HepG2 (cell line): ENCODE measurements around the gene MAN2C1. TPM values are rescaled to one million over a fixed set of nuclear protein-coding genes. Genes with fewer than 3 reads are reported as not detected.

Source experiments
- CHD2 ChIP-seq: IDR thresholded peaks from 2 replicates; pipeline ENCODE4 v1.6.1; 2011; ENCODE audit warnings: low read depth, low read length, improper control_type of control experiment
- NAIF1 ChIP-seq: sonication (generic); formaldehyde crosslinking; IDR thresholded peaks from 2 replicates; pipeline ENCODE4 v1.5.0; 2020; ENCODE audit warnings: mild to moderate bottlenecking, missing genetic modification reagents, borderline replicate concordance
- NCOA2 ChIP-seq: sonication (generic); formaldehyde crosslinking; IDR thresholded peaks from 2 replicates; pipeline ENCODE4 v1.8.0; 2022; ENCODE audit warnings: inconsistent platforms
- NR2F6 ChIP-seq, 2 experiments: IDR thresholded peaks; 2 replicates each; pipeline ENCODE4 v1.6.1; 2016; ENCODE audit warnings: antibody characterized with exemption in 1 of 2, mild to moderate bottlenecking in 1 of 2
- POLR2AphosphoS5 ChIP-seq: IDR thresholded peaks from 2 replicates; pipeline ENCODE4 v1.6.1; 2012; ENCODE audit warnings: low read depth, low read length
- STAT5B ChIP-seq: sonication (generic); formaldehyde crosslinking; IDR thresholded peaks from 2 replicates; pipeline ENCODE4 v1.4.0; 2020; ENCODE audit warnings: missing genetic modification reagents
- ZFYVE20 ChIP-seq: sonication (generic); formaldehyde crosslinking; IDR thresholded peaks from 2 replicates; pipeline ENCODE4 v1.8.0; 2023; ENCODE audit warnings: low read depth, mild to moderate bottlenecking, moderate library complexity, missing genetic modification reagents, borderline replicate concordance
- ZMYM4 ChIP-seq: sonication (generic); formaldehyde crosslinking; IDR thresholded peaks from 2 replicates; pipeline ENCODE4 v1.8.1; 2023; ENCODE audit warnings: mild to moderate bottlenecking, missing genetic modification reagents
- ZNF530 ChIP-seq: sonication (generic); formaldehyde crosslinking; IDR thresholded peaks from 2 replicates; pipeline ENCODE4 v1.5.0; 2020; ENCODE audit warnings: low read depth, mild to moderate bottlenecking, missing genetic modification reagents
- ZNF567 ChIP-seq: sonication (generic); formaldehyde crosslinking; IDR thresholded peaks from 2 replicates; pipeline ENCODE4 v1.8.1; 2023; ENCODE audit warnings: mild to moderate bottlenecking, missing genetic modification reagents, borderline replicate concordance
- ZNF589 ChIP-seq: sonication (generic); formaldehyde crosslinking; conservative IDR thresholded peaks from 2 replicates; pipeline ENCODE4 v1.8.0; 2022; ENCODE audit warnings: mild to moderate bottlenecking, moderate library complexity, missing genetic modification reagents
- ZNF720 ChIP-seq: sonication (generic); formaldehyde crosslinking; IDR thresholded peaks from 2 replicates; pipeline ENCODE4 v1.4.0; 2020; ENCODE audit warnings: missing genetic modification reagents
- ZNF788 ChIP-seq: sonication (generic); formaldehyde crosslinking; IDR thresholded peaks from 2 replicates; pipeline ENCODE4 v1.5.0; 2020; ENCODE audit warnings: mild to moderate bottlenecking, missing genetic modification reagents, borderline replicate concordance
- polyA plus RNA-seq, 8 experiments: library from polyadenylated mRNA; depleted of rRNA in 3 of 8; stranded (reverse) in 7 of 8; unstranded in 1 of 8; fragments of >200 nt; fragmentation: Illumina TruSeq in 4 of 8; extraction: Trizol in 4 of 8; gene quantifications; 2 replicates each; pipeline versions ENCODE4 v1.2.1 to v1.2.3, GENCODE V29; 2011 to 2016; ENCODE audit warnings: low read depth in 4 of 8, missing spikeins in 1 of 8, mixed read lengths in 1 of 8; ENCODE audit not compliant: insufficient read depth in 1 of 8
- total RNA-seq, 5 experiments: library from RNA; depleted of rRNA; stranded (reverse); fragments of >200 nt; fragmentation: Illumina TruSeq; extraction: Trizol; gene quantifications; 2 replicates each; pipeline ENCODE4 v1.2.3, GENCODE V29; 2016; ENCODE audit warnings: low read depth in 1 of 5
- TF ChIP-seq, protein P1 (sequence below): sonication (generic); formaldehyde crosslinking; IDR thresholded peaks from 2 replicates; pipeline ENCODE4 v1.9.0; 2021; ENCODE audit warnings: mild to moderate bottlenecking, missing genetic modification reagents
- TF ChIP-seq, protein P2 (sequence below): sonication (generic); formaldehyde crosslinking; IDR thresholded peaks from 2 replicates; pipeline ENCODE4 v1.4.0; 2020; ENCODE audit warnings: low read depth, mild to moderate bottlenecking, missing genetic modification reagents
- TF ChIP-seq, protein P3 (sequence below): sonication (generic); formaldehyde crosslinking; IDR thresholded peaks from 2 replicates; pipeline ENCODE4 v1.4.0; 2020; ENCODE audit warnings: mild to moderate bottlenecking, low read depth, missing genetic modification reagents
- TF ChIP-seq, protein P4 (sequence below): sonication (generic); formaldehyde crosslinking; IDR thresholded peaks from 2 replicates; pipeline ENCODE4 v1.5.1; 2020; ENCODE audit warnings: mild to moderate bottlenecking, moderate library complexity, missing genetic modification reagents
- TF ChIP-seq, protein P5 (sequence below): sonication (generic); formaldehyde crosslinking; IDR thresholded peaks from 2 replicates; pipeline ENCODE4 v1.8.1; 2023; ENCODE audit warnings: missing genetic modification reagents, mild to moderate bottlenecking, borderline replicate concordance

The MAN2C1 gene
- total and polyA plus RNA-seq, 2 of the 13 experiments (the other 11 are each of a cell fraction or from before 2014, with no cell fraction given), result 62.6 to 71.0 TPM

DNA sequence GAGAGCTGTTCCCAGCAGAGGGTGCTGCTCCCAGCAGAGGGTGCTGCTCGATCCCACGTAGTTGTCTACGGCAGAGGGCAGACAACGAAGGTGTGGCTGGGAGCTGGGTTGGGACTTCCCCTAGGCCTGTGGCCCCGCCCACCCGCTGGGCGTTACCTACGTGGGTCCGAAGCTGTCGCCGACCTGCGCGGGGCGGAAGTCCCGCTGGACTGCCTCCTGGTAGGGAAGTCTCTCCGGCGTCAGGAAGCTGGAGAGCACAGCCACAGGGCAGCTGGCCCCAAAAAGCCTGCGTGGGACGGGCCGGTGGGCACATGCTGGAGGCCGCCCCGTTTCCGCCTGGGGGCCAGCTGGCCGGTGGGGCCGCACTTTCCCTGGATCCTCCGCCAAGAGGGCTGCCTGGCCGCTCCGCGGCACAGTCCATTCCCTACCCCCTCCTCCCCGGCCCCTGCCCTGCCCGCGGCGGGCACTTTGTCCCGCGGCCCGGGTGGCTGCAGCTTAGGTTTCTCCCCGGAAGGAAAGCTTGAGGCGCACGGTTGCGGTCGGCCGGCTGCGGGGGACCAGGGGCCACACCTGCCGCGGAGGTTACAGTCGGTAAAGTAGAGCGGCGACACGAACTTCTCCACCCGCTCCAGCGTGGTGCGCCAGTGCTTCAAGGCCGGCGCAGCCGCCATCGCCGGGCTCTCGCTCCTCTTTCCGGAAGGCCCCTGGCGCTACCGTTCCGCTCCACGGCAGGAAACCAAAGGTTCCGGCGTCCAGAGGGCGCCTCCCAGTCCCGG, at the start of gene MAN2C1 (continued):
- TF ChIP-seq, protein P1, sequence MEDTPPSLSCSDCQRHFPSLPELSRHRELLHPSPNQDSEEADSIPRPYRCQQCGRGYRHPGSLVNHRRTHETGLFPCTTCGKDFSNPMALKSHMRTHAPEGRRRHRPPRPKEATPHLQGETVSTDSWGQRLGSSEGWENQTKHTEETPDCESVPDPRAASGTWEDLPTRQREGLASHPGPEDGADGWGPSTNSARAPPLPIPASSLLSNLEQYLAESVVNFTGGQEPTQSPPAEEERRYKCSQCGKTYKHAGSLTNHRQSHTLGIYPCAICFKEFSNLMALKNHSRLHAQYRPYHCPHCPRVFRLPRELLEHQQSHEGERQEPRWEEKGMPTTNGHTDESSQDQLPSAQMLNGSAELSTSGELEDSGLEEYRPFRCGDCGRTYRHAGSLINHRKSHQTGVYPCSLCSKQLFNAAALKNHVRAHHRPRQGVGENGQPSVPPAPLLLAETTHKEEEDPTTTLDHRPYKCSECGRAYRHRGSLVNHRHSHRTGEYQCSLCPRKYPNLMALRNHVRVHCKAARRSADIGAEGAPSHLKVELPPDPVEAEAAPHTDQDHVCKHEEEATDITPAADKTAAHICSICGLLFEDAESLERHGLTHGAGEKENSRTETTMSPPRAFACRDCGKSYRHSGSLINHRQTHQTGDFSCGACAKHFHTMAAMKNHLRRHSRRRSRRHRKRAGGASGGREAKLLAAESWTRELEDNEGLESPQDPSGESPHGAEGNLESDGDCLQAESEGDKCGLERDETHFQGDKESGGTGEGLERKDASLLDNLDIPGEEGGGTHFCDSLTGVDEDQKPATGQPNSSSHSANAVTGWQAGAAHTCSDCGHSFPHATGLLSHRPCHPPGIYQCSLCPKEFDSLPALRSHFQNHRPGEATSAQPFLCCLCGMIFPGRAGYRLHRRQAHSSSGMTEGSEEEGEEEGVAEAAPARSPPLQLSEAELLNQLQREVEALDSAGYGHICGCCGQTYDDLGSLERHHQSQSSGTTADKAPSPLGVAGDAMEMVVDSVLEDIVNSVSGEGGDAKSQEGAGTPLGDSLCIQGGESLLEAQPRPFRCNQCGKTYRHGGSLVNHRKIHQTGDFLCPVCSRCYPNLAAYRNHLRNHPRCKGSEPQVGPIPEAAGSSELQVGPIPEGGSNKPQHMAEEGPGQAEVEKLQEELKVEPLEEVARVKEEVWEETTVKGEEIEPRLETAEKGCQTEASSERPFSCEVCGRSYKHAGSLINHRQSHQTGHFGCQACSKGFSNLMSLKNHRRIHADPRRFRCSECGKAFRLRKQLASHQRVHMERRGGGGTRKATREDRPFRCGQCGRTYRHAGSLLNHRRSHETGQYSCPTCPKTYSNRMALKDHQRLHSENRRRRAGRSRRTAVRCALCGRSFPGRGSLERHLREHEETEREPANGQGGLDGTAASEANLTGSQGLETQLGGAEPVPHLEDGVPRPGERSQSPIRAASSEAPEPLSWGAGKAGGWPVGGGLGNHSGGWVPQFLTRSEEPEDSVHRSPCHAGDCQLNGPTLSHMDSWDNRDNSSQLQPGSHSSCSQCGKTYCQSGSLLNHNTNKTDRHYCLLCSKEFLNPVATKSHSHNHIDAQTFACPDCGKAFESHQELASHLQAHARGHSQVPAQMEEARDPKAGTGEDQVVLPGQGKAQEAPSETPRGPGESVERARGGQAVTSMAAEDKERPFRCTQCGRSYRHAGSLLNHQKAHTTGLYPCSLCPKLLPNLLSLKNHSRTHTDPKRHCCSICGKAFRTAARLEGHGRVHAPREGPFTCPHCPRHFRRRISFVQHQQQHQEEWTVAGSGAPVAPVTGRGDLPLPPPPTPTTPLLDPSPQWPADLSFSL (CRISPR knock-in tag), result no peak
- TF ChIP-seq, protein P2, sequence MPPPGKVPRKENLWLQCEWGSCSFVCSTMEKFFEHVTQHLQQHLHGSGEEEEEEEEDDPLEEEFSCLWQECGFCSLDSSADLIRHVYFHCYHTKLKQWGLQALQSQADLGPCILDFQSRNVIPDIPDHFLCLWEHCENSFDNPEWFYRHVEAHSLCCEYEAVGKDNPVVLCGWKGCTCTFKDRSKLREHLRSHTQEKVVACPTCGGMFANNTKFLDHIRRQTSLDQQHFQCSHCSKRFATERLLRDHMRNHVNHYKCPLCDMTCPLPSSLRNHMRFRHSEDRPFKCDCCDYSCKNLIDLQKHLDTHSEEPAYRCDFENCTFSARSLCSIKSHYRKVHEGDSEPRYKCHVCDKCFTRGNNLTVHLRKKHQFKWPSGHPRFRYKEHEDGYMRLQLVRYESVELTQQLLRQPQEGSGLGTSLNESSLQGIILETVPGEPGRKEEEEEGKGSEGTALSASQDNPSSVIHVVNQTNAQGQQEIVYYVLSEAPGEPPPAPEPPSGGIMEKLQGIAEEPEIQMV (CRISPR knock-in tag), result peak; percentile 32; the same call in 1 of the 2 replicates
- TF ChIP-seq NCOA2, result peak; percentile 59
- TF ChIP-seq, protein P3, sequence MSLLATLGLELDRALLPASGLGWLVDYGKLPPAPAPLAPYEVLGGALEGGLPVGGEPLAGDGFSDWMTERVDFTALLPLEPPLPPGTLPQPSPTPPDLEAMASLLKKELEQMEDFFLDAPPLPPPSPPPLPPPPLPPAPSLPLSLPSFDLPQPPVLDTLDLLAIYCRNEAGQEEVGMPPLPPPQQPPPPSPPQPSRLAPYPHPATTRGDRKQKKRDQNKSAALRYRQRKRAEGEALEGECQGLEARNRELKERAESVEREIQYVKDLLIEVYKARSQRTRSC, result no peak
- no peak for TF ChIP-seq ZFYVE20 (CRISPR knock-in tag)
- TF ChIP-seq, protein P4, sequence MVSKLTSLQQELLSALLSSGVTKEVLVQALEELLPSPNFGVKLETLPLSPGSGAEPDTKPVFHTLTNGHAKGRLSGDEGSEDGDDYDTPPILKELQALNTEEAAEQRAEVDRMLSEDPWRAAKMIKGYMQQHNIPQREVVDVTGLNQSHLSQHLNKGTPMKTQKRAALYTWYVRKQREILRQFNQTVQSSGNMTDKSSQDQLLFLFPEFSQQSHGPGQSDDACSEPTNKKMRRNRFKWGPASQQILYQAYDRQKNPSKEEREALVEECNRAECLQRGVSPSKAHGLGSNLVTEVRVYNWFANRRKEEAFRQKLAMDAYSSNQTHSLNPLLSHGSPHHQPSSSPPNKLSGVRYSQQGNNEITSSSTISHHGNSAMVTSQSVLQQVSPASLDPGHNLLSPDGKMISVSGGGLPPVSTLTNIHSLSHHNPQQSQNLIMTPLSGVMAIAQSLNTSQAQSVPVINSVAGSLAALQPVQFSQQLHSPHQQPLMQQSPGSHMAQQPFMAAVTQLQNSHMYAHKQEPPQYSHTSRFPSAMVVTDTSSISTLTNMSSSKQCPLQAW (CRISPR knock-in tag), result peak; percentile 53
- TF ChIP-seq POLR2AphosphoS5, result peak; percentile 81; the same call in 1 of the 2 replicates
- TF ChIP-seq ZNF530 (CRISPR knock-in tag), result no peak
- peak; percentile 81 for TF ChIP-seq ZNF788 (CRISPR knock-in tag)
- TF ChIP-seq CHD2, result peak; percentile 43; the same call in 1 of the 2 replicates
- no peak for TF ChIP-seq NR2F6 (IDR thresholded peaks at IDR 0.05)
- TF ChIP-seq NR2F6 (CRISPR knock-in tag; IDR thresholded peaks at IDR 0.05), result peak; percentile 43
- TF ChIP-seq ZNF567 (CRISPR knock-in tag), result no peak; the same call in 1 of the 2 replicates
- TF ChIP-seq, protein P5, sequence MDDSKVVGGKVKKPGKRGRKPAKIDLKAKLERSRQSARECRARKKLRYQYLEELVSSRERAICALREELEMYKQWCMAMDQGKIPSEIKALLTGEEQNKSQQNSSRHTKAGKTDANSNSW (CRISPR knock-in tag), result no peak
- TF ChIP-seq ZNF589 (CRISPR knock-in tag), result peak; percentile 56; the same call in 1 of the 2 replicates
- TF ChIP-seq NAIF1 (CRISPR knock-in tag), result peak; percentile 93
- peak; percentile 36 for TF ChIP-seq STAT5B (CRISPR knock-in tag)
- TF ChIP-seq ZNF720, result no peak
- TF ChIP-seq ZMYM4 (CRISPR knock-in tag), result peak; percentile 77
